ENCODE results near the gene HYAL1. TPM values are rescaled to one million over a fixed set of nuclear protein-coding genes. Genes with fewer than 3 reads are reported as not detected.

HYAL1 gene, protein sequence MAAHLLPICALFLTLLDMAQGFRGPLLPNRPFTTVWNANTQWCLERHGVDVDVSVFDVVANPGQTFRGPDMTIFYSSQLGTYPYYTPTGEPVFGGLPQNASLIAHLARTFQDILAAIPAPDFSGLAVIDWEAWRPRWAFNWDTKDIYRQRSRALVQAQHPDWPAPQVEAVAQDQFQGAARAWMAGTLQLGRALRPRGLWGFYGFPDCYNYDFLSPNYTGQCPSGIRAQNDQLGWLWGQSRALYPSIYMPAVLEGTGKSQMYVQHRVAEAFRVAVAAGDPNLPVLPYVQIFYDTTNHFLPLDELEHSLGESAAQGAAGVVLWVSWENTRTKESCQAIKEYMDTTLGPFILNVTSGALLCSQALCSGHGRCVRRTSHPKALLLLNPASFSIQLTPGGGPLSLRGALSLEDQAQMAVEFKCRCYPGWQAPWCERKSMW
- 0.23 and 0.32 TPM in 2 replicates for total RNA-seq (2014; rRNA removed)
- polyA plus RNA-seq (2012), result 0.30 TPM

DNA sequence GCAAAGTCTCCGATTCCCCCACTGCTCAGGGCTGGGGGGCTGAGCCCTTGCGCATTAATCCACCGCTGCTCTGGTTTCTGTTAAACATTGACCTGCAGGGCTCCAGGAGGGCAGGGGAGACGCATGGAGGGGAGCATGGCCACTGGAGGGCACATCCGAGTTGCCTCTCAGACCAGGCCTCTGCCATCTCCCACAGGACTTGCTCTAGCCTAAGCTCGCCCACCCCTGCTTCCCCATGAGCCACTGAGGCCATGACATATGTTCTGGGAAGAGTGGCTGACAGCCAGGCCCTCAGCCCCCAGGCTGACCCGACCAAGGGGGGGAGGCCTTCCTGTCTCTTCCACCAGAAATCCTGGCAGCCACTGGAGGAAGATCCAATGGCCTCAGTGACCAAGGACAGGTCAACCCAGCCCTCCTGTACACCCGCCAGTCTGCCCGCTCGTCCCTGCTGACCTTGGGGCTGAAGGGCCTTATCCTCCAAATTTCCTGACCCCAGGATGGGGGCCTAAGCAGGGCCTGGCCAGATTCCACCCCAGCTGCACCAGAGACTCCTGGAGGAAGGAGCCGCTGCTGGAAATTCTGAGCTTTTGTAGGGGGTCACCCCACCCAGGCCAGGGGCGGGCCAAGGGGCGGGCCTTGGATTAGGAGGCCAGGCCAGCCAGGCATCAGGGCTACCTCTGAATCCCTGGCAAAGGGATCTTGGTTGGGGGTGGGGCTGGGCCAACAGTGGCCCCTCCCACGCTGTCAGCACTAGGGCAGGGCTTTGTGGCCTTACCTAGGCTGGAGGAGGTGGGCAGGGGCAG lies at the start of gene HYAL1:
TSS of gene HYAL1 (minus strand) at position 562 of the 803 bp plus-strand sequence. CDS start 618 bp downstream, outside the sequence.
- DNase-seq (ENCODE audit: low read depth), result no peak

DNA sequence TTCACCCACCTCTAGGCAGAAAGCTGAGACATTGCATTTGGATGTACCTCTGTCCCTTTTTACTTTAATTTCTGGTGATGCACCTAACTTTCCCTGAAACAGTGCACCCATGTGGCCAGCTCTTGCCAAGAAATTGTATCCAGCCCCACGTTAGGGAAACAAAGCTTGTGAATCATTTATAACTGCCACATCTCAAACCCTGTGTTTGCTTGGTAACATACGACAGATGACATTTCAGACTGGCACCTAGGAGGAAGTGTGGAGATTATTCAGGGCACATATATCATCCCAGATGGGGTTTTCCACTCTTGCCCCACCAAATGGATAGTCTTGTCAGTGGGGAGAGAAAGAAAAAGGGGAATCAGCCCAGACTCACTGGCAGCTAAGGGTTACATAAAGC lies 49.4 kb upstream of the HYAL1 start:
- peak; percentile 58 for DNase-seq (ENCODE audit: low read depth)

DNA sequence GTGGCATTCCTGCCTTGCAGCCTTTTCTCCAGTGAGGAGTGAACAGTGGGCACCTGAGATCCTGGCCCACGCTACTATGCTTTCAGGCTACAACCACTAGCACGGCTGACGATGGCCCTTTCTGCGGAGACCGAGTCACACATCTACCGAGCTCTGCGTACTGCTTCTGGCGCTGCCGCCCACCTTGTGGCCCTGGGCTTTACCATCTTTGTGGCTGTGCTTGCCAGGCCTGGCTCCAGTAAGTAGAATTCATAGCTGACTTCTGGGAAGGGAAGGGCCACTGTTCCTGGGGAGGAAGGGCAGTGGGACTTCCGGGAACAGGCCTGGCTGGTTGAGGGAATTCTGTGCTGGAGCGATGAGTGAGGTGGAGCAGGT lies 47.9 kb upstream of the HYAL1 start:
- no peak for DNase-seq (ENCODE audit: low read depth)

DNA sequence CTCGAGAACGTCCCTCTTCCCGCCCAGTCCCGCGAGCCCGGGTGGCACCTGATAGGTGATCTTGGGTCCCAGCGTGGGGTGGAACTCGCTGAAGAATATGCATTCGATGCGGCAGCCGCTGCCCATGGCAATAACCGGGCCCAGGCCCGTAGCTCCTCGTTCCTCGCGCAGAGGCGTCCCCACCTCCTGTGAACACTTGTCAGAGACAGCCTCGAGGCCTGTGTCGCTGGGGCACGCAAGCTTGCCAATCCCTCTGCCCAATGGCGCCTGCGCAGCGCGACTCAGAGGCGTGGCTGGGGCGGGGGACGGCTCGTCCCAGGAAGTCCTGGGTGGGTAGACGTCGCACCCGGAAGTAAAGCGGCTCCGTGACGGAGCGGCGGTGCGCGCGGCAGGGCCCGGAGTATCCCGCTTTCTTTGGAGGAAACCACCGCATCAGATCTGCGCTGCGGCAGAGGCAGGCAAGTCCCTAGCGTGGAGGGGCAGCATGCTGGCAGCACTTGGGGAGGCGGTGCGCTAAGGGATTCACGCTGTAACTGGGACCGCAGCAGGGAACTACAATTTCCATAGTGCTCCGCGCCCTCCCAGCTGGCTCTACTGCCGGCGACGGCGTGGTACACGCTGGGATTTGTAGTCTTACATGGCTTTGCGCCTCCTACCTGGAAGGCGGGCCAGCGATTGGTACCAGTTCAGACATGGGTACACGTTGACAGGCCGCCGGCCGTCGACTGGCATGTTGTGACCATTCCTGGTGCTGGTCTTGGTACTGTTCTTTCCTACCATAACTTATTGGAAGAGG lies 47.4 kb upstream of the HYAL1 start, which contains the start of the genes CYB561D2 and NPRL2:
TSS of gene CYB561D2 (plus strand) at position 336 of the 796 bp plus-strand sequence. CDS start 572 bp downstream, outside the sequence.
TSS of gene NPRL2 (minus strand) at position 249 of the 796 bp plus-strand sequence. CDS start at position 126, 123 bp downstream.
- peak; percentile 89 for DNase-seq (ENCODE audit: low read depth)

DNA sequence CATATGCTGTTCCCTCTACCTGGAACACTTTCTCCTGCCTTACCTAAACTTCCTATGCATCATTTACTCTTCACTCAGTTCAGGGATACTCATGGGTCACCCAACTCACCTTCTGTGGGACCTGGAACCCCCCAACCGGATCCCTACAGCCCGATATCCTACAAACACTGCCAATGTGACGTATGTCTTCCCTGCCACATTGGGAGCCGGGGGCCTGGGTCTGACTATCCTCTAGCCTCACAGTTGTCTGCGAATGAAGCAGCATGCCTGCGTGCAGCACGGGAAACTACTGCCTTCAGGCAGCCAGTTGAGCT lies 46.8 kb upstream of the HYAL1 start:
- DNase-seq (ENCODE audit: low read depth), result no peak

DNA sequence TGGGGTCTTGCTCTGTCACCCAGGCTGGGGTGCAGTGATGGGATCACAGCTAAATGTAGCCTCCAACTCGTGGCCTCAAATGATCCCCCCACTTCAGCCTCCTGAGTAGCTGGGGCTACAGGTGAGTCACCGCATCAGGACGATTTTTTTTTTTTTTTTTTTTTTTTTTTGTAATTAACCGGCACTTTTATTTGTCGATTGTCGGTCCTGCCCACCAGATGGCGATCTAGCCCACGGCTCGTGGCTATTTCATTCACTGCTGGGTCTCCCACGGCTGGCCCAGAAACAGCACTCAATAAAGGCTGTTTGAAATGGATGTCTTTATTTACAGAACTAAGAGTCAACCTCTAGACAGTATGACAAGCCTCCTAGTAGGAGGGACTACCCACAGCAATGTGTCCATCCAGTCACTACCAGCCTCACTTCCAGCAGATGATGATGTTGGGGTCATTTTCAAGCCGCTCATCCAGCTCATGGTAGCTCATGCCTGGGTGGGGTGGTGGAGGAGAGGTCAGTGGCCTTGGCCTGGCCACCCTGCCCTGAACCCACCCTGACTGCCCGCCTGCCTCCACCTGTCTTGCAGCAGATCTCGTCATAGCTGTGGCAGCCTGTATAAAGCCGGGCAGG lies 43.9 kb upstream of the HYAL1 start:
- DNase-seq (ENCODE audit: low read depth), result peak; percentile 74

DNA sequence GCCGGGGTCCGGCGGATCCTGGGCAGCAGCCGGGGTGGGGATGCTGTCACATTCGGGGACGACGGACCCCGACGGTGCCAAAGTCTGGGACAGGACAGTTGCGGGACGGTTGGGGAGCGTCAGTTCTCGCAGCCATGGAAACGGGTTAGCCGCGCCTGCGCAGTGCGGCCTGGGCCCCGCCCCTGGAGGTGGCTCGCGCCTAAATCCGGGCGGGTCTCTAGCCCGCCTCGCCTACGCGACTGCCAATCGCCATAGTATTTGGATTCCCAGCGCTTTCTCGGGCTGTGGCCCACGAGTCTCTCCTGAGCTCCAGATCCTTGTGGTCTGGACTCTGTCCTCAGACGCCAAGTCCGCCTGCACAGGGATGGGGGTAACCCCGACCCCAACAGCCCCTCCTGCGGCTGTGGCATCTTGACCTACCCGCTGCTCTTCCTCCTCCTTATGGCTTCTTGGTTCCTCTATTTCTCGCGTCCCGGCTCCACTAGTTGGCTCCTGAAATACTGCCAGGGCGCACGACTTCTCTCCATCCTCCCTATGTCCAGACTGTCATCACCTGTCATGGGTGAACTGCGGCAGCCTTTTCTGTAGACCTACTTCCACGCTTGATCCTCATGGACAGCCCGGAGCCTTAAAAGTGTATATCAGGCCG lies 42.3 kb upstream of the HYAL1 start, which contains the start of gene ZMYND10:
TSS of gene ZMYND10 (minus strand) at position 147 of the 649 bp plus-strand sequence. CDS start 153 bp downstream, outside the sequence.
- DNase-seq (ENCODE audit: low read depth), result no peak

DNA sequence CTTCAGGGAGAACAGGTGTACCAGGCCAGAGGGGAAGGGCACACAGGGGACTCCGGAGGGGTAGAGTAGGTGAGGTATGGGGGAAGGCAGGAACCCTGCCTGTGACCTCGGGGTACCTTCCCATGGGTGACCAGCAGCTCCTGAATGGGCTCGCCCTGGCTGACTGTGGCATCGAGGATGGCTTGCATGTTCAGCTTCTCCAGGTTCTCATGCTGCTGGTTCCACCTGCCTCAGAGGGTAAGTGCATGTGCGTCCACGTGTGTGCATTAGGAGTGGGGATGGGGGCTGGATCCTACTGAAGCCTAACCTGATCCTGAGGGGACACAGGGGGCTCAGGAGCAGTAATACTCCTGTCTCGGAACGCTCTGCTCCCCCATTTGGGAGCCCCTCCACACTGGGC lies 41.6 kb upstream of the HYAL1 start:
- no peak for DNase-seq (ENCODE audit: low read depth)

DNA sequence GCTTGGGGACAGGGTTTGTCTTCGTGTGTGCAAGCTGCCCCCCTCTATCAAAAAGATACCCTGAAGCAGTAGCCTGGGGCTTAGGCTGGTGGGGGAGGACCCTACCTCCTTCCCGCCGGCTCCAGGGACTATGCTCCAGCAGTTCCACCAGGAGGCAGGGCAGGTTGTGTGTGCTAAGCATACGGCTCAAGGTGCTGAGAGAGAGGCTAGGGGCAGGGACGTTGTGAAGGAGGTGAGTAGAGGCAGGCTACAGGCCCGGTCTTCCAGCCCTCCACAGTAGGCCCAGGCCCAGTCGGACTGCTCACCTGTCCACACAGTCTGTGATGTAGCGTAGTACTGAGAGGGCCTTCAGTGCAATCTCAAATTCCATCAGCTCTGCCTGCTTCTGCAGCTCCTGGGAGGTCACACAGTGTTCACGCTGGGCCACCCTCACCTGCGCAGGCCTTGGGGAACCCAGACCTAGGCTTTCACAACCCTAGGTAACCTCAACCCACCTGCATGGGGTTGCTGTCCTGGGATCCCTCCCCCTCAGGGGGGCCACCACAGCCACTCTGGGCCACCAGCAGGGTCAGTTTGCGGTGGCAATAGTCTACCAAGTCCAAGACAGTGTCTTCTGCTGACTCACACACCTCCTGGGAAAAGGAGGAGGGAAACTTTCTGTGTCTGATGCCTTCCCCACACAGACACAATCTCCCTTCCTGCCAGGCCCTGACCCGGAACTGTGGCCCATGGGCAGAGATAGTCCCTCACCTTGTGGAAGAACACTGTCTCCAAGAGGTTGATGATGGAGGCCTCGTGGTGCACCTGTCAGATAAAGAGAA lies 39.6 kb upstream of the HYAL1 start:
- no peak for DNase-seq (ENCODE audit: low read depth)

DNA sequence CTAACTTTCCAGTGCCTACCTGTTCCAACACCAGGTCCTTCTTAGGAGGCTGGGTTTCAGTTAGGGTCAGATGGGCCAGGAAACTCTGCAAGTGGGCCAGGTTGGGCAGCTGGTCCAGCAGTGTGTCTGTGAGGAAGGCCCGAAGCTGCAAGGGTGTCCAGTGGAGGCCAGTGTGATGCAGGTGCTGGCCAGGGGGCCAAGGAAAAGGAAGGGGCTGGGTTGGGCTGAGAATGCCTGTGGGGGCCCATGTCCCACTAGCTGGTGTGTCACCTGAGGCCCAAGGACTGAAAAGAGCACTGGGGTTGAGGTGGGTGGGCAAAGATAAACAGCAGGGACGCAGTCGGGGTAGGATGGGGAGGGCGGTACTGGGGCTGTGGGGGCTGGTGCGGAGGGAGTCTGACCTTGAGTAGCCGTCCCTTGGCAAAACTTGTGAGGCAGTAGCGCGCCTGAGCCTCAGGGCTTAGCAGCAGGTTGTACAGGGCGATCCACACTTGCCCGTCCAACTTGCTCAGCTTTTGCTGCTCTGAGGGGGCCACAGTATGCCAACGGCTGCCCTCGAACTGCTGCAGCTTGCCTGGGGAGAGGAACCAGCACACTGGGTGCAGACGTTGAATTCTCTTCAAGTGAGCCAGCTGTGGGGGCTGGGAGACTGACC lies 38.7 kb upstream of the HYAL1 start:
- no peak for DNase-seq (ENCODE audit: low read depth)

DNA sequence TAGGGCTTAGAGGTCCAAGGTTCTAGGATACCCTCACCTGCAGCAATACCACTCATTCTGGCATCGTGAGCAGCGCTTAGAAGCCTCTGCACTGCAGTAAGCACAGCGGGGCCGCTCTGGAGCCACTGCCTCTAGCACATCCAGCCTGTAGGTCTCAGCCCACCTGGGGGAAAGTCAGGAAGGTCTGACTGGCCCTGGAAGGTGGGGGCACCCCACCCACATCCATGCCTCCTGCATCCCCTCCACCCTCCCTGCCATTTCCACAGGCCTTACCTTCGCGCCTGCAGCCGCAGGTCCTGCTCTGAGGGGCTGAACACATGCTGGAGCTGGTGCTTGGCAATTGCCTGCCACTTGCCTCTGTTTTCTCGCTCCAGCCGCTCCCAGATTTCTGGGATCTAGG lies 38.2 kb upstream of the HYAL1 start:
- no peak for DNase-seq (ENCODE audit: low read depth)

DNA sequence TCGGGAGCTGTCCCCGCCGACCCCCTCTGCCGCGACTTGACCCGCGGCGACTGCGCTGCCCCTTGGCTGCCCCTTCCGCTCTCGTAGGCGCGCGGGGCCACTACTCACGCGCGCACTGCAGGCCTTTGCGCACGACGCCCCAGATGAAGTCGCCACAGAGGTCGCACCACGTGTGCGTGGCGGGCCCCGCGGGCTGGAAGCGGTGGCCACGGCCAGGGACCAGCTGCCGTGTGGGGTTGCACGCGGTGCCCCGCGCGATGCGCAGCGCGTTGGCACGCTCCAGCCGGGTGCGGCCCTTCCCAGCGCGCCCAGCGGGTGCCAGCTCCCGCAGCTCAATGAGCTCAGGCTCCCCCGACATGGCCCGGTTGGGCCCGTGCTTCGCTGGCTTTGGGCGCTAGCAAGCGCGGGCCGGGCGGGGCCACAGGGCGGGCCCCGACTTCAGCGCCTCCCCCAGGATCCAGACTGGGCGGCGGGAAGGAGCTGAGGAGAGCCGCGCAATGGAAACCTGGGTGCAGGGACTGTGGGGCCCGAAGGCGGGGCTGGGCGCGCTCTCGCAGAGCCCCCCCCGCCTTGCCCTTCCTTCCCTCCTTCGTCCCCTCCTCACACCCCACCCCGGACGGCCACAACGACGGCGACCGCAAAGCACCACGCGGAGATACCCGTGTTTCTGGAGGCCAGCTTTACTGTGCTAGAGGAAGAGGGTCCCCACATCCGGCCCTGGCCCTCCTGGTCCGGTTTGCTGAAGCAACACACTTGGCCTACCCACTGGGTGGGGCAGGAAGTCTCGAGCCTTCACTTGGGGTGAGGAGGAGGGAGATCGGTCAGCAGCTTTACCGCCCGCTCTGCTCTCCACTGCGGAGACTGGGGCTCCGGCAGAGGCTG lies 37.3 kb upstream of the HYAL1 start, which contains the start of gene RASSF1:
TSS of gene RASSF1 (minus strand) at position 389 of the 882 bp plus-strand sequence. CDS start at position 358, 31 bp downstream.
- peak; percentile 23 for DNase-seq (ENCODE audit: low read depth)

DNA sequence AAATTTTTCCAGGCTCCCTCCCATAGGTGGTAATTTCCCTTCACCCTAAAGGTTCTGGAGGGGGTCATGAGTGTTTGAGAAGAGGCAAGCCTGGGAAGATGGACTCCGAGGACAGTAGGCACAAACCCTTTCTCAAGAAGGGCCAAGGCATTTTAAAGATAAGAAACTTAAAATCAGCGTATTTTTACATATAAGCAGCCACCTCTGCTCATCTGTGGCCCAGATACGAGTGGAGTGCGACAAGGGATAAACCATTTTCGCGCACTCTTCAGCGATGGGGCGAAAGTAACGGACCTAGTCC lies 36.7 kb upstream of the HYAL1 start:
- DNase-seq (ENCODE audit: low read depth), result no peak

DNA sequence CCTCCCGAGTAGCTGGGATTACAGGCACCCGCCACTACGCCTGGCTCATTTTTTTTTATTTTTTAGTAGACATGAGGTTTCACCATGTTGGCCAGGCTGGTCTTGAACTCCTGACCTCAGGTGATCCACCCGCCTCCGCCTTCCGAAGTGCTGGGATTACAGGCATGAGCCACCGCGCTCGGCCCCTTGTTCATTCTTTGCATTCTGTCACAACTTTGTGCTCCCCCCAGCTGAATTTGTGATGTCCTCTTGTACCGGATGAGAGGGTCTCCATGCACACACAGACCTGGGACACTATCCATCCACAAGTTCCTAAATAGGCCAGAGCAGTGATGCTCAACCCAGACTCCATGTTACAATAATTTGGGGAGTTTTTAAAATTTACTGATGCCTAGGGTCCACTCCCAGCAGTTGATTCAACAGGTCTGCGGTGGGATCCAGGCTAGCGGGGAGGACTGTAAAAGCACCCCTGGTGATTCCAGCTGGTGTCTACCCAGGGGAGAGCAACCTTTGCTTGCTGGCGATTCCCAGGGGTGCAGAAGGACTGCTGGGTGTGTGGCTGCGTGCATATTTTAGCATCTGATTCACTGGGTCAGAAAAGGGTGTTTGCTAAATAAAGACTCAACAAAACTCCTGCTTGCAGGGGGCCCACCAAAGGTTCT lies 36.2 kb upstream of the HYAL1 start:
- DNase-seq (ENCODE audit: low read depth), result peak; percentile 38

DNA sequence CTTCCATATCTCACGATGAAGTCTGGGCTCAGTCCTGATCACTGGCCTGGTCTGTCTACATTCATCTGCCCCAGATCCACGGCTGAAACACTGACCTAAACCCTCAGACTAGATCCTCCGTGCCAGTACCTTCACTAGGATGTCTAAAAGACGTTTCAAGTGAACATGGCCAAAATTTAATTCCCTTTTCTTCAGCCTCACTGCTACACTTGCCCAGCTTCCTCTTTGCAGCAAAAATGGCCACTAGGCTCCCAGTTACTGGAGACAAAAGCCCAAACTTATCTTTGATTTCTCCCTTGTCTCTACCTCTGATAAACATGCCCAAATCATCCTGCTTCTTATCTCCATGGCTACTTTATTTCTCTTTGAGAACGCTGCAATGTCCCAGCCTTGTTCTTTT lies 35.6 kb upstream of the HYAL1 start:
- DNase-seq (ENCODE audit: low read depth), result no peak

DNA sequence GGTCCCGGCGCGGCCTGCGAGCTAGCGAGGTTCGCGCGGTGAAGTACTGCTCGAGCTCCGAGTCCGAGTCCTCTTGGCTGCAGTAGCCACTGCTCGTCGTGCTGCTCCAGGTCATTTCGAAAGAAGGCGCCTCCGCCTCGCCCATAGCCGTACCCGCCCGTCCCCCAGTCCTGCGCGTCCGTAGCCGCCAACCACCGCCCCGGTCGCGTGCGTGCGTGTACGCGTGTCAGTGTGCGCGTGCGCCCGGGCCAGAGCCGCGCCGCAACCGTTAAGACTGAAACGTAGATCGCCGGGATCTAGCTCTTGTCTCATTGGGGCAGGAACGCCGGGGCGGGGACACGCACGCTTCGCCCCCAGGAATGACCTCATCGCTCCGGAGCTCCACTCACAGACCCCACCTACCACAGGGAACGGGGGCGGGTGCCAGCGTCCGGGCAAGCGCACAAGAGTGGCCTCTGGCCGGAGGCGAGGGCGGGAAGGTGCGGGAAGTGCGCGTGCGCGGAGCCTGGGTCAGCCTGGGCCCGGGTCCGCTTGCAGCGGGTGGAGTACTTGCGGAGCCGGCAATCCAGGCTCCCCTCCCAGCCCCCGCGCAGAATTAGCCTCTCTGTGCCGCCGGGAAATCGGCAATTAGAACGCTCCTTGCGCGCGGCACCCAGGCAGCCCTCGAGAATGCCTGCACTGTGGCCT lies 33.9 kb upstream of the HYAL1 start:
- peak; percentile 99 for DNase-seq (ENCODE audit: low read depth)
